HCT116 (cell line): ENCODE measurements around the gene ARRDC4. TPM values are rescaled to one million over a fixed set of nuclear protein-coding genes. Genes with fewer than 3 reads are reported as not detected.

Source experiments
- ATAC-seq: fragments of 200-7000 bp; cut with Tn5 transposase; 2 replicates; pipeline ENCODE4 v1.9.1; 2020; ENCODE audit warnings: mild to moderate bottlenecking, moderate library complexity
- BruUV-seq: library from RNA; stranded (reverse); fragments of 400-500 nt; replicated peaks from 2 replicates; lab custom pipeline; 2021; lab: Mats Ljungman, UMichigan
- CTCF ChIA-PET: fragments of 300-600 bp; sonication (Branson Sonifier 250); formaldehyde crosslinking; loops from one replicate; lab custom pipeline; 2021; ENCODE audit warnings: antibody characterized with exemption; lab: Charles Lee
- POLR2A ChIA-PET: fragments of 300-600, 350-600 bp; sonication (Branson Sonifier 250); formaldehyde crosslinking; loops from one replicate; lab custom pipeline; 2021; ENCODE audit warnings: antibody characterized with exemption; lab: Charles Lee
- RAD21 ChIA-PET, 2 experiments: fragments of 300-600 bp; sonication (Branson Sonifier 250); formaldehyde crosslinking; loops; one replicate each; lab custom pipeline; 2023; ENCODE audit warnings: low total read pairs in 2 of 2; ENCODE audit not compliant: uncharacterized antibody in 2 of 2, unreplicated experiment in 2 of 2, low non-redundant PET in 1 of 2; lab: Charles Lee
- DNase-seq: peaks from one replicate; pipeline ENCODE4 v3.0.0-alpha.2; 2010; ENCODE audit warnings: low read depth, low spot score
- H2AFZ ChIP-seq: fragments of 200-600 bp; shearing (Covaris generic), sonication (generic); 2 replicates; pipeline ENCODE4 v1.6.1; 2017; ENCODE audit warnings: low read depth, mixed run types, mixed read lengths, antibody characterized with exemption, low read length; ENCODE audit not compliant: poor library complexity, severe bottlenecking
- H3K27ac ChIP-seq: 2 replicates; pipeline ENCODE4 v1.5.1; 2012; ENCODE audit warnings: low read depth, low read length
- H3K27me3 ChIP-seq: fragments of 200-600 bp; sonication (generic); 2 replicates; pipeline ENCODE4 v1.6.1; 2016; ENCODE audit warnings: mixed run types, low read length, mixed read lengths; ENCODE audit not compliant: insufficient read depth
- H3K36me3 ChIP-seq, 2 experiments: fragments of 200-500 bp in 1 of 2; fragments of 200-600 bp in 1 of 2; sonication (Bioruptor generic) in 1 of 2; sonication (generic) in 1 of 2; 2 replicates each; pipeline versions ENCODE4 v1.5.1 to v1.6.1; 2014 to 2016; ENCODE audit warnings: low read length in 2 of 2, inconsistent platforms in 1 of 2, mixed read lengths in 1 of 2, mixed run types in 1 of 2; ENCODE audit not compliant: insufficient read depth in 2 of 2, control insufficient read depth in 1 of 2
- H3K4me1 ChIP-seq, 2 experiments: fragments of 200-600 bp in 1 of 2; sonication (generic) in 1 of 2; 2 replicates each; pipeline versions ENCODE4 v1.5.1 to v1.6.1; 2012 to 2017; ENCODE audit warnings: low read length in 2 of 2, inconsistent platforms in 1 of 2, mild to moderate bottlenecking in 1 of 2, mixed read lengths in 1 of 2, mixed run types in 1 of 2, moderate library complexity in 1 of 2; ENCODE audit not compliant: insufficient read depth in 2 of 2, control insufficient read depth in 1 of 2
- H3K4me2 ChIP-seq: fragments of 200-600 bp; sonication (generic); 2 replicates; pipeline ENCODE4 v1.6.1; 2017; ENCODE audit warnings: mixed run types, low read length, mixed read lengths
- H3K4me3 ChIP-seq, 2 experiments: fragments of 200-600 bp in 1 of 2; sonication (generic) in 1 of 2; replicated peaks in 1 of 2; 2 replicates each; pipeline ENCODE4 v1.5.1; 2011 to 2016; ENCODE audit warnings: low read length in 2 of 2, control low read depth in 1 of 2, low read depth in 1 of 2, mild to moderate bottlenecking in 1 of 2, mixed read lengths in 1 of 2, mixed run types in 1 of 2
- H3K79me2 ChIP-seq: fragments of 200-600 bp; sonication (generic); 2 replicates; pipeline ENCODE4 v1.6.1; 2017; ENCODE audit warnings: mild to moderate bottlenecking, mixed run types, low read length, moderate library complexity, mixed read lengths; ENCODE audit not compliant: insufficient read depth
- H3K9ac ChIP-seq: fragments of 200-600 bp; sonication (generic); 2 replicates; pipeline ENCODE4 v1.6.1; 2016; ENCODE audit warnings: low read length, mixed read lengths
- H3K9me2 ChIP-seq: fragments of 200-600 bp; sonication (generic), shearing (Covaris generic); 2 replicates; pipeline ENCODE4 v1.6.1; 2017; ENCODE audit warnings: mixed run types, mild to moderate bottlenecking, moderate library complexity; ENCODE audit not compliant: insufficient read depth
- H3K9me3 ChIP-seq, 2 experiments: fragments of 200-500 bp in 1 of 2; fragments of 200-600 bp in 1 of 2; sonication (Bioruptor generic) in 1 of 2; sonication (generic) in 1 of 2; 2 replicates each; pipeline ENCODE4 v1.6.1; 2014 to 2017; ENCODE audit warnings: low read length in 2 of 2, mixed read lengths in 2 of 2, inconsistent platforms in 1 of 2, low read depth in 1 of 2, mild to moderate bottlenecking in 1 of 2, mixed run types in 1 of 2, moderate library complexity in 1 of 2; ENCODE audit not compliant: control insufficient read depth in 1 of 2, insufficient read depth in 1 of 2
- H4K20me1 ChIP-seq: fragments of 200-600 bp; sonication (generic), shearing (Covaris generic); 2 replicates; pipeline ENCODE4 v1.6.1; 2017; ENCODE audit warnings: mixed run types, mild to moderate bottlenecking, moderate library complexity; ENCODE audit not compliant: insufficient read depth
- ELF1 ChIP-seq: IDR thresholded peaks from 2 replicates; pipeline ENCODE4 v1.6.1; 2012; ENCODE audit warnings: low read depth, borderline replicate concordance
- EZH2 ChIP-seq: fragments of 200-600 bp; sonication (generic); IDR thresholded peaks from 2 replicates; pipeline ENCODE4 v1.6.1; 2017; ENCODE audit warnings: antibody characterized with exemption, mixed run types
- EZH2phosphoT487 ChIP-seq: fragments of 200-600 bp; IDR thresholded peaks from 2 replicates; pipeline ENCODE4 v1.6.1; 2018; ENCODE audit warnings: antibody characterized with exemption, borderline replicate concordance
- JUND ChIP-seq: IDR thresholded peaks from 2 replicates; pipeline ENCODE4 v1.6.1; 2012
- MAX ChIP-seq: IDR thresholded peaks from 2 replicates; pipeline ENCODE4 v1.6.1; 2012
- SIN3A ChIP-seq: IDR thresholded peaks from 2 replicates; pipeline ENCODE4 v1.6.1; 2012; ENCODE audit warnings: low read depth
- ZBTB33 ChIP-seq: IDR thresholded peaks from 2 replicates; pipeline ENCODE4 v1.6.1; 2011; ENCODE audit warnings: mild to moderate bottlenecking, low read length, moderate library complexity; ENCODE audit not compliant: insufficient replicate concordance; ENCODE audit errors: extremely low read depth
- ZFX ChIP-seq: fragments of 450-650 bp; IDR thresholded peaks from 2 replicates; pipeline ENCODE4 v1.6.1; 2017
- ZNF274 ChIP-seq: fragments of 200-500 bp; sonication (Bioruptor generic); IDR thresholded peaks from 2 replicates; pipeline ENCODE4 v1.6.1; 2014; ENCODE audit warnings: mild to moderate bottlenecking, low read depth, low read length, inconsistent platforms
- intact Hi-C: fragments of 100-400 bp; cut with micrococcal nuclease; formaldehyde crosslinking; loops from 2 replicates; pipeline ENCODE4 v1.10.0; 2022
- total RNA-seq: library from RNA; stranded (reverse); gene quantifications from one replicate; pipeline ENCODE4 v1.2.1, GENCODE V29; 2021; ENCODE audit not compliant: unreplicated experiment
- TF ChIP-seq, protein P1 (sequence below): IDR thresholded peaks from 2 replicates; pipeline ENCODE4 v1.6.1; 2012; ENCODE audit warnings: low read depth

Gene ARRDC4
- total RNA-seq, 1 experiment from 2014 or later = 19.6 TPM

GRCh38 chr15:97977734-97978133, 17.2 kb downstream of the ARRDC4 start:
- TF ChIP-seq EZH2 = no peak
- TF ChIP-seq MAX = no peak
- no peak for TF ChIP-seq SIN3A
- no peak for TF ChIP-seq ZNF274
- TF ChIP-seq EZH2phosphoT487 = no peak
- no peak for TF ChIP-seq ZBTB33
- no peak for TF ChIP-seq JUND
- TF ChIP-seq, protein P1, sequence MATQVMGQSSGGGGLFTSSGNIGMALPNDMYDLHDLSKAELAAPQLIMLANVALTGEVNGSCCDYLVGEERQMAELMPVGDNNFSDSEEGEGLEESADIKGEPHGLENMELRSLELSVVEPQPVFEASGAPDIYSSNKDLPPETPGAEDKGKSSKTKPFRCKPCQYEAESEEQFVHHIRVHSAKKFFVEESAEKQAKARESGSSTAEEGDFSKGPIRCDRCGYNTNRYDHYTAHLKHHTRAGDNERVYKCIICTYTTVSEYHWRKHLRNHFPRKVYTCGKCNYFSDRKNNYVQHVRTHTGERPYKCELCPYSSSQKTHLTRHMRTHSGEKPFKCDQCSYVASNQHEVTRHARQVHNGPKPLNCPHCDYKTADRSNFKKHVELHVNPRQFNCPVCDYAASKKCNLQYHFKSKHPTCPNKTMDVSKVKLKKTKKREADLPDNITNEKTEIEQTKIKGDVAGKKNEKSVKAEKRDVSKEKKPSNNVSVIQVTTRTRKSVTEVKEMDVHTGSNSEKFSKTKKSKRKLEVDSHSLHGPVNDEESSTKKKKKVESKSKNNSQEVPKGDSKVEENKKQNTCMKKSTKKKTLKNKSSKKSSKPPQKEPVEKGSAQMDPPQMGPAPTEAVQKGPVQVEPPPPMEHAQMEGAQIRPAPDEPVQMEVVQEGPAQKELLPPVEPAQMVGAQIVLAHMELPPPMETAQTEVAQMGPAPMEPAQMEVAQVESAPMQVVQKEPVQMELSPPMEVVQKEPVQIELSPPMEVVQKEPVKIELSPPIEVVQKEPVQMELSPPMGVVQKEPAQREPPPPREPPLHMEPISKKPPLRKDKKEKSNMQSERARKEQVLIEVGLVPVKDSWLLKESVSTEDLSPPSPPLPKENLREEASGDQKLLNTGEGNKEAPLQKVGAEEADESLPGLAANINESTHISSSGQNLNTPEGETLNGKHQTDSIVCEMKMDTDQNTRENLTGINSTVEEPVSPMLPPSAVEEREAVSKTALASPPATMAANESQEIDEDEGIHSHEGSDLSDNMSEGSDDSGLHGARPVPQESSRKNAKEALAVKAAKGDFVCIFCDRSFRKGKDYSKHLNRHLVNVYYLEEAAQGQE = no peak
- no peak for TF ChIP-seq ELF1
- TF ChIP-seq ZFX = no peak
- ChIA-PET CTCF (no interaction called here), POLR2A (no interaction called here), RAD21 (no interaction called here)
- no peak overlapping the region for H3K9ac ChIP-seq
- H3K27me3 ChIP-seq = 0 out of 2 replicates have a peak, but pooled peaks cover 3% of the 10 kb centered on the region
- no peak overlapping the region for H3K4me3 ChIP-seq
- H3K36me3 ChIP-seq = 0 out of 4 replicates have a peak, but pooled peaks cover 0 to 3% of the 10 kb centered on the region in 2 experiments
- no peaks in the 10 kb centered on the region for H4K20me1 ChIP-seq
- peaks cover 0 to 5% of the 10 kb centered on the region in 2 experiments; a peak in 1 of 4 replicates for H3K4me1 ChIP-seq
- ATAC-seq = peak; percentile 46; the same call in 1 of the 2 replicates
- H3K27ac ChIP-seq = no peak overlapping the region
- no peaks in the 10 kb centered on the region for H3K79me2 ChIP-seq
- H3K4me2 ChIP-seq = 0 out of 2 replicates have a peak overlapping the region, but pooled peaks have one; percentile 3
- H2AFZ ChIP-seq = no peak overlapping the region
- BruUV-seq = no TSS peak
- no peaks in the 10 kb centered on the region for H3K9me2 ChIP-seq
- H3K9me3 ChIP-seq = no peaks in the 10 kb centered on the region
- no peak for DNase-seq
- intact Hi-C loops = no loop called here
